Activated naive CD4-positive, alpha-beta T cell treated with anti-CD3 and anti-CD28 coated beads, Interleukin-2, amount 50 U/mL, for 72 hours (primary cell): ENCODE results near the gene FLNB. TPM values are rescaled to one million over a fixed set of nuclear protein-coding genes. Genes with fewer than 3 reads are reported as not detected.
"Not testable (repeated sequence)": the region's sequence is repeated elsewhere in the genome, so short reads cannot be mapped to it uniquely, and the experiment has no call there.

Source experiments
- ATAC-seq, 2 donors: fragments of 150-1000 bp; cut with Tn5 transposase; 2 replicates each; pipeline ENCODE4 v1.10.0; 2021; ENCODE audit warnings: mild to moderate bottlenecking in 2 of 2, moderate library complexity in 2 of 2
- DNase-seq, 2 donors: peaks; one replicate each; pipeline ENCODE4 v3.0.0; 2021 to 2022; ENCODE audit warnings: low spot score in 2 of 2
- H3K27ac Mint-ChIP-seq, 2 donors: one replicate each; pipeline ENCODE4 v1.8.0; 2022; ENCODE audit warnings: mild to moderate bottlenecking in 2 of 2, mixed read lengths in 2 of 2
- H3K36me3 Mint-ChIP-seq, 2 donors: one replicate each; pipeline ENCODE4 v1.8.0; 2022; ENCODE audit warnings: mixed read lengths in 2 of 2
- H3K9me3 Mint-ChIP-seq, 2 donors: one replicate each; pipeline ENCODE4 v1.8.0; 2022; ENCODE audit warnings: mixed read lengths in 2 of 2
- total RNA-seq, 2 donors: library from RNA; stranded (reverse); gene quantifications; one replicate each; pipeline ENCODE4 v1.2.3, GENCODE V29; 2022

The FLNB gene
- total RNA-seq, 2 donors from 2014 or later = 17.5 to 34.2 TPM

DNA sequence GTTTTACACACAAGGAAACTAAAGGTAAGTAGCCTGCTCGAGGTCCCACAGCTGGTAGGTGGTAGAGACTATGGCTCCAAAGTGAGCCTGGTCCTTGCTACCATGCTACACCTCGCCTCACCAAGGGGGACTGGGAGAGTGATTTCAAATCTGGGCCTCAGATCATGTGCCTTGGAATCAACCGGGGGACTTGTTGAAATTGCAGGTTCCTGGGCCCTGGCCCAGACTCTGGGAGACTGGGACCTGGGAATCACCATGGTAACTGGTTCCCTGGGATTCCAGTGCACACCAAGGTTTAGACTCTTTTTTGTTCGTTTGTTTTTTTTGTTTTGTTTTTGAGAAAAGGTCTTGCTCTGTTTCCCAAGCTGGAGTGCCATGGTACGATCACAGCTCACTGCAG, 181.5 kb downstream of the FLNB start:
- Mint-ChIP-seq H3K9me3 (no peaks in the 10 kb centered on the region), H3K27ac (no peak overlapping the region), H3K36me3 (no peaks in the 10 kb centered on the region)
- no peak for ATAC-seq
- no peak for DNase-seq

DNA sequence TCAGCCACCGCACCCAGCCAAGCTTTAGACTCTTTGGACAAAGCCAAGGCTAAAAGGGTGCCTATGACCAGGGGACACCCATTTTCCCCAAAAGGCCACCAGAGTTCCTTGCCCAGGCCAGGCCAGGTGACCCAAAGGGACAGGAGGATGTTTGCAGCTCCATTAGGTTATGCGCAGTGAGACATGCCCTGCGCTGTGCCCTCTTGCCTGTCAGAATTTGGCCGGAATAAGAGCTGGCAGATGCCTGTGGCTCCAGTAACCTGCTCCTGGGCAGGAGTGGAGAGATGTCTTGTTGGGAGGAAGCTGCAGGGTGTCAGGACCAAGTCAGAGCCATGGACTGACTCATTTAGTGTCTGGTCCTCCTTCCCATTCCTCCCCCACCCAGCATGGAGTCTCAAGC, 182.1 kb downstream of the FLNB start:
- Mint-ChIP-seq H3K9me3 (no peaks in the 10 kb centered on the region), H3K36me3 (no peaks in the 10 kb centered on the region), H3K27ac (no peak overlapping the region)
- ATAC-seq (no peak), DNase-seq (no peak)

DNA sequence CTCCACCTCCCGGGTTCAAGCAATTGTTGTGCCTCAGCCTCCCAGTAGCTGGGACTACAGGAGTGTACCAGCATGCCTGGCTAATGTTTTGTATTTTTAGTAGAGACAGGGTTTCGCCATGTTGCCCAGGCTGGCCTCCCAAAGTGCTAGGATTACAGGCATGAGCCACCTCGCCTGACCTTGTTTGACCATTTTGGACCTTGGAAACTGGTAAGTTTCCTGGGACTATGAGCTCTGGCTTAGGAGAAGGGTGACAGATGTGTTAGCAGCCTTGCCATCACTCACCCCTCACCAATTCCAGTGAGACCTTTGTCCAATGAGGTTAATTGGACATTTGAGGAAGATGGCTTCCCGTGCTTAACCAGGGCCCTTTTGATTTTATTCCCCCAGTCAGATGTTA, 182.7 kb downstream of the FLNB start:
- no peaks in the 10 kb centered on the region for H3K36me3 Mint-ChIP-seq
- H3K27ac Mint-ChIP-seq = no peak overlapping the region
- no peak for ATAC-seq
- no peak for DNase-seq
- H3K9me3 Mint-ChIP-seq = no peaks in the 10 kb centered on the region

DNA sequence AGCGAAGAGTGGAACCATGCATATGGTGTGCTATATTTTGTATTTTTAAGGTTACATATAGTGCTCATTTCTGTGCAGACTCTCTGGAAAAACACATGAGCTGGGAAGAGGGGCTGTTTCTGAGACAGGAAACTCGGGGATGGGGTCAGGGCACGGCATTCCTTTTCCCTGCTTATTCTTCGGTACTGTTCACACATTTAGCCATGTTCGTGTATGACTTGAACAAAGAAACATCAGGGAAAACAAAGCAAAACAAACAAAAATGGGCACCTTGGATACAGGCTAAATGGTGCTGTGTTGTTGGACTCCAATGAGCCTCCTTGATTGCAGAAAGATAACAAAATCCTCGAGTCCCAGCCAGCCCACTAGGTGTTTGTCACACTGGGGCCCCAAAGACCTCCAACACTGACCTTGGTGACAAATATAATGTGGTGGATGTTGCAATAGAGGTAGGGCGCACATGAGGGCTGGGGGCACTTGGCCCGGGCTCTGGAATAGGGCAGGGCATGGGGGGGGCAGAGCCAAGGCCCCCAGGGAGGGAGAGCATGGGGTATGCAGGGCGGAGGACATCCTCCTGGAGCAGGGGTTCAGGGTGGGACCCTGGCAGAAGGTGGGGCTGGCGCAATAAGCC, 183.3 kb downstream of the FLNB start:
- no peaks in the 10 kb centered on the region for H3K9me3 Mint-ChIP-seq
- no peak for DNase-seq
- no peak for ATAC-seq
- H3K27ac Mint-ChIP-seq = no peak overlapping the region
- H3K36me3 Mint-ChIP-seq = no peaks in the 10 kb centered on the region

DNA sequence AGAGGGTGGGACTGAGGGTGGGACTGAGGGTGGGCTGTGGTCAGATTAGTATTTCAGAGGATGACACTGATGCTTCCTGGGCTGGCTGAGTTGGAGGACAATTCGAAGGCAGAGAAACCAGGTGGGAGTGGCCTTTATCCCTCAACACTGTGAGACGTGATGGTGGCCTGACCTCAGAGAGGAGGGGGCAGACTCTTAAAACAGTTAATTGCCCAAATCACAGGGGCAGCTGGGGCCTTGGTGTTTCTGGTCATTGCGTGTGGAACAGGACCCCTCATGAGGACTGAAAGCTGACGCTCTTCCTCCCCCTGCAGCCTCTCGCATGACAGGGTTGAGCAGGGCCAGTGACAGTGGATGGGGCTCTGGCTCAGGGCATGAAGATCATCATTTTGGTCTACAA, 183.8 kb downstream of the FLNB start:
- peak overlapping the region in 1 of 2 donors; percentile 33 for H3K27ac Mint-ChIP-seq
- no peaks in the 10 kb centered on the region for H3K9me3 Mint-ChIP-seq
- no peak for ATAC-seq
- DNase-seq = no peak
- H3K36me3 Mint-ChIP-seq = no peaks in the 10 kb centered on the region

DNA sequence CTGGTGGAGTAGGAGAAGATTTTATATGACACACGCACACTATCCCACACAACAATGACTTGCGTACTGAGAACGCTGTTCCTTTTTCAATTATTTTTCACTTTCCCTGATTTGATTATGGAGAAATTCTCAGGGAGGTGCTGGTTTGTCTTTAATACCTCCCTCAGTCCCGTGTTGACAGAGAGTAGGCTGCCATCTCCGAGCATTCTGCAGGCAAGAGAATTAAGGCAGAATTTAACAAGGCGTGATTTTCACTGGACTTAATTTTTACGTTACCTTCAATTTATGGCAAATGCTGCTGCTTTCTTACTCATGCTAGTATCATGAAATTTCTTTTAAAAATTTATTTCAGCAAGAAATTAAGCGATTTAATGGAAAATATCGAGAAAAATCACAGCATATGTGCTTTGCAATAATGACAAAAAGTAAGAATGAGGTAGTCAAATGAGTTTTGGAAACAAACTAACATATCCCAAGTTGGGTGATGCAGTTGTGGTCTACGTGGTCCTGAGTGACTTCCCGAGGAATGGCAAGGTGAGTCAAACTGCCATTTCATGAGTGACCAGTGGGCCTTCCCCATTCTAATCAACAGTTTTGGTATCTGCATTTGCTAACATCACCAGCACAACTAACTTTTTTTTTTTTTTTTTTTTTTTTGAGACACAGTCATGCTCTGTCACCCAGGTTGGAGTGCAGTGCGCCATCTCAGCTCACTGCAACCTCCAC, 185.6 kb downstream of the FLNB start:
- peak in 1 of 2 donors; percentile 71 for ATAC-seq
- no peaks in the 10 kb centered on the region for H3K36me3 Mint-ChIP-seq
- no peaks in the 10 kb centered on the region for H3K9me3 Mint-ChIP-seq
- no peak overlapping the region for H3K27ac Mint-ChIP-seq
- DNase-seq = no peak

DNA sequence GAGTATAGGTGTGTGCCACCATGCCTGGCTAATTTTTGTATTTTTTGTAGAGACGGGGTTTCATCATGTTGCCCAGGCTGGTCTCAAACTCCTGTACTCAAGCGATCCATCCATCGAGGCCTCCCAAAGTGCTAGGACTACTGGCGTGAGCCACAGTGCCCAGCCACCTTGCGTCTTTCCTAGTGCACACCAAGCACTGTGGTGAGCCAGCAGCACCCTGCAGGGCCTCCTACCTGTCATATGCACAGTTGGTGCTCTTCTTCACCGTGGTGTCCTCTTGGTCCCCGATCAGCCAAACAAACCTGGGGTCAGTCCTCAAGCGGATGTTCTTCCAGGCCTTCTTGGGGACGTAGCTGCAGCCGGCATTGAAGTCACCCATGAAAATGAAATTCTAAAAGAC, 189.4 kb downstream of the FLNB start:
- no peak for DNase-seq
- Mint-ChIP-seq H3K36me3 (peaks cover 6 to 9% of the 10 kb centered on the region in 2 donors), H3K27ac (no peak overlapping the region), H3K9me3 (peaks cover 0 to 6% of the 10 kb centered on the region in 2 donors)
- ATAC-seq = no peak

DNA sequence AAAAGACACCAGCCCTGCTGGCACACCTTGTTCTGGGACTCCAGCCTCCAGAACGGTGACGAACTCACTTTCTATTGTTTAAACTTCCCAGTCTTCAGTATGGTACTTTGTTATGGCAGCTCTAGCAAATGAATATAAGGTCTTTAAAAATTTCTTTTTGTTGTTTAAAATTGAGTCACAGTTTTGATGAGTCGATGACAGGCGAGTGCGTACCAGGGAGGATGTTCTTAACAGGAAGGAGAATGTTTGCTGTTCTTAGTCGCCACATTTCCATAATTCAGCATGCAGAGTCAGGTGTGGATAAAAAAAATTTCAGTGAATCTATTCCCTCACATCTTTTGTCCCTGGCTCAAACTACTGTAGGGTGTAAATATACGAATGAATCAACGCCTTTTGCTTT, 190.1 kb downstream of the FLNB start:
- ATAC-seq (peak in 1 of 2 donors; percentile 75), DNase-seq (no peak)
- no peak overlapping the region for H3K27ac Mint-ChIP-seq
- H3K36me3 Mint-ChIP-seq = peaks cover 6 to 14% of the 10 kb centered on the region in 2 donors
- peaks cover 0 to 11% of the 10 kb centered on the region in 2 donors for H3K9me3 Mint-ChIP-seq

DNA sequence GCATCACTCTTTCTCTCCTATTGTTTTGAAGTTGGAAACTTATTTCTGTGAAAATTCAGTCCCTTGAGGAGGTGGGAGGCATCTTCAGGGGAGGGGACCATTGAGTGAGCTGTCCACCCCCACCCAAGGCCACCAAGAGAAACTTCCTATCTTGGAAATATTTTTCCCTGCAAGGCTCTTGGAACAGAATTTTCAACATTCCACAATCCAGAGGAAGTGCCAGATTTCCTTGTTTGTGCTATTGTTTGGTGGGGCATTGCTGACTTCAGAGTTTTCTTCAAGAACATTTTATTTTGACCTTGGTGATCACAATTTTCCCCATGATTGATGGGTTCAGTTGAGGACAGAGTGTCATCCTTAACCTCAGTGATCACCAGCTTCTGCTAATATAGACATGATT, 190.6 kb downstream of the FLNB start:
- peaks cover 0 to 11% of the 10 kb centered on the region in 2 donors for H3K9me3 Mint-ChIP-seq
- ATAC-seq (no peak), DNase-seq (no peak)
- no peak overlapping the region for H3K27ac Mint-ChIP-seq
- H3K36me3 Mint-ChIP-seq = peaks cover 6 to 15% of the 10 kb centered on the region in 2 donors

DNA sequence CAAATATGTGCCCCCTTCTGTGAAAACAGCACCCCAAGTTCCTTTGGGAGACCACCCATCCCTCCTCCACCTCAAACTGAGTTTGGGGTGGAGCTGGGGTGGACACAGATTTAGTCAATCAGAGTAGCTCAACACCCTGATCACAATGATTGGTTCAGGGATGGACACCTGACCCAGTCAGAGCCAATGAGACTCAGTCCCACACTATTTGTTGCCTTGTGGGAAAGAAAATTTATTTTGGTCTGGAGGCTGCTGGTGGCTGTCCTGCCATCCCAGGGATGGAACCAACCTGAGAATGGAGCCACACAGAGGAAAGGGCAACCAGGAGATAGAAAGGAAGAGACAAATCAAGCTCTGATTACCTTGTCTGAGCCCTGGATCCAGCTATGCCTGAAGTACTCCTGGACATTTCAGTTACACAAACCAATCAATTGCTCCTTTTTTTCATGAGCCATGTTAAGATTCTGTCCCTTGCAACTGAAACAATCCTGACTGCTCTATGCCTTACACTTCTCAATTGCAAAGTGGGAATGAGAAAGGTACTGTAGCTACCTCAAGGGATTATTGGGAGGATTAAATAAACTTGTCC, 192.0 kb downstream of the FLNB start:
- DNase-seq (no peak), ATAC-seq (no peak)
- Mint-ChIP-seq H3K9me3 (peaks cover 0 to 11% of the 10 kb centered on the region in 2 donors), H3K36me3 (peaks cover 6 to 15% of the 10 kb centered on the region in 2 donors), H3K27ac (no peak overlapping the region)

DNA sequence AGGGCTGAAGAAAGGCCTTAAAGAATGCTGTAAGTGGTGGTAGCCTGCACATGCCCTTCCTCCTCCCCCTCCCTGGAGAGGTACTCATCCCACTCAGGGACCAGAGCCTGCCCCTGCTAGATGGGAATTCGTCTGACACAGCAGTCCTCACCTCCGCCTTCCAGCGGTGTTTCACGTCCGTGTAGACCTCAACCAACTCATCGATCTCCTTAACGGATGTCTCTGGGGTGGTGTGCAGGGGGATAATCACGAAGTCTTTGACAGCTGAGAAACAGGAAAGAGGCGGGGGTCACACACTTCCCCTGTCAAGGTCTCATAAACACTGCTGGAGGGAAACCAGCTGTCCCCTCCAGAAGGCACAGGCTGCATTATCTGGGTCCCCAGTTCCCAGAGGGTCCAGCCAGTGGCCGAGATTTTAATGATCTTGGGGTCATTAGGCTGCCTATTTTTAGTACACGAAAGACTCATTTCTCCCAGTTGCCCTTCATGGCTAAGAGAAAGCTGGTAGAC, 192.7 kb downstream of the FLNB start:
- H3K9me3 Mint-ChIP-seq = peaks cover 0 to 11% of the 10 kb centered on the region in 2 donors
- ATAC-seq = no peak

DNA sequence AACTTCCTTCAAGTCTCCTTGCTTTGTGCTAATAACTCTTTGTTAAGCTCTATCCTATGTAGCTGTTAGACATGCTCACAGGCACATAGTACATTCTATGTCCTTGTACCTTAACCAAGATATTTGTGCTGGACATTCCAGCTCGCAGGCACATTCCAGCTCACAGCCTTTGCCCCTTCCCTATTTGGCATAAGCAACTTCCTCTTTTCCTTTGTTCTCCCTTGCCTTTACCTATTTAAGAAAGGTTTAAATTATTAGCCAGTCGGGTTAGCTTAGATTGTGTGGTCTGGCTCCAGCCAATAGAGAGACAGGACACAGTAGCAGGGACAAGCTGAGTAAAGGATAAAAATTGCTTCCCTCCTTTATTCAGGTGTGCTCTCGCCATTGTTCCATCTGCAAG, 193.2 kb downstream of the FLNB start:
- not testable (repeated sequence) for H3K27ac Mint-ChIP-seq, ATAC-seq, DNase-seq
- peaks cover 6 to 15% of the 10 kb centered on the region in 2 donors for H3K36me3 Mint-ChIP-seq
- peaks cover 0 to 11% of the 10 kb centered on the region in 2 donors for H3K9me3 Mint-ChIP-seq

More for the DNA sequence above, 192.7 kb downstream of the FLNB start:
- no peak for DNase-seq
- Mint-ChIP-seq H3K36me3 (peaks cover 6 to 15% of the 10 kb centered on the region in 2 donors), H3K27ac (no peak overlapping the region)

DNA sequence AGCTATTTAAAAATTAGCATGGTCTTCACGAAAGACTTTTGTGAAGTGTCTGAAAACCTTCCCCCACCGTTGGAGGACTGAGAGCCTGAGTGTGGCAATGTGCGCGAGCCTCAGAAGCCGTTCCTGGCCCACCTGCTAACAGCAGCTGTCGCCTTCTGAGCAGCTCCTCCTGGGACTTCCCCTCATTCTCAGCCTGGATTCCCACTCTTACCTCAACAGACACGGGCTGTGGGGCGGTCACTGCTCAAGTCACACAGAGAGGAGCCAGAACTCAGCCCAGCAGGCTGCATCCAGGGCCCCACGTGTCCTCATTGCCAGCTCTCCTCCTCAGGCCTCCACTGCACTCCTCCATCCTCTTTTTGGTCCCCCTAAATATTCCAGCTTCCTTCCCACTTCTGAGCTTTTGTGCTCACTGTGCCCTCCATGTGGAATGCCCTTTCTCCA, 194.7 kb downstream of the FLNB start:
- Mint-ChIP-seq H3K36me3 (peaks cover 6 to 15% of the 10 kb centered on the region in 2 donors), H3K27ac (no peak overlapping the region), H3K9me3 (peaks cover 0 to 11% of the 10 kb centered on the region in 2 donors)
- ATAC-seq (no peak), DNase-seq (no peak)

DNA sequence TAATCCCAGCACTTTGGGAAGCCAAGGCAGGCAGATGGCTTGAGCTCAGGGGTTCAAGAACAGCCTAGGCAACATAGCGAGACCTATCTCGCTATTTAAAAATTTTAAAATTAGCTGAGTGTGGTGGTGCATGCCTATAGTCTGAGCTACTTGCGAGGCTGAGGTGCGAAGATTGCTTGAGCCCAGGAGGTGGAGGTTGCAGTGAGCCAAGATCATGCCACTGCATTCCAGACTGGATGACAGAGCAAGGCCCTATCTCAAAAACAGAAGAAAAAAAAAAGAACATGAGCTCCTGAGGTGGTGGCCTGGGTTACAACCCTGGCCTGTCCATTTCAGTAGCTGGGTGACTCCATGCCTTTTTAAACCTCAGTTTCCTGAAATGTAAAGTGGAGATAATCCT, 195.3 kb downstream of the FLNB start:
- H3K9me3 Mint-ChIP-seq = peaks cover 0 to 11% of the 10 kb centered on the region in 2 donors
- peaks cover 6 to 15% of the 10 kb centered on the region in 2 donors for H3K36me3 Mint-ChIP-seq
- no peak overlapping the region for H3K27ac Mint-ChIP-seq
- no peak for DNase-seq
- no peak for ATAC-seq

DNA sequence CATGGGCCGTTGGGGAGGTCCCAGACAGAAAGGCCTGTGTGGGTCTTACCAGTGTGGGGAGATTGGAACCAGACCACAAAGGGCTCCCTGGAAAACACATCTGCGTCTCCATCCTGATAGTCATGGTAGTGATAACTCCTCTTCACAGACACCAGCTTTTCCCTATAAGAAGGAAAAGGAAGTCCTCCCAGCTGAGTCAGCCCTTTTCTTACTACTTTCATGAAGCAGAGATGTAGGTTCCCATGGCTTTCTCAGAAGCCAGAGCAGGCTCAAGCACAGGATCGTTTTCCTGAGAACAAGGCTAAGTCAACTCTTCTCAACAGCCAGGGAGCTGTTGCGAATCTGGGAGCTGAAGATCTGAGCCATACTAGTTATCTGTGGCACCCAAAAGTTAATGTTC, 196.5 kb downstream of the FLNB start:
- Mint-ChIP-seq H3K9me3 (peaks cover 0 to 11% of the 10 kb centered on the region in 2 donors), H3K27ac (no peak overlapping the region), H3K36me3 (peaks cover 6 to 15% of the 10 kb centered on the region in 2 donors)
- DNase-seq (no peak), ATAC-seq (no peak)

DNA sequence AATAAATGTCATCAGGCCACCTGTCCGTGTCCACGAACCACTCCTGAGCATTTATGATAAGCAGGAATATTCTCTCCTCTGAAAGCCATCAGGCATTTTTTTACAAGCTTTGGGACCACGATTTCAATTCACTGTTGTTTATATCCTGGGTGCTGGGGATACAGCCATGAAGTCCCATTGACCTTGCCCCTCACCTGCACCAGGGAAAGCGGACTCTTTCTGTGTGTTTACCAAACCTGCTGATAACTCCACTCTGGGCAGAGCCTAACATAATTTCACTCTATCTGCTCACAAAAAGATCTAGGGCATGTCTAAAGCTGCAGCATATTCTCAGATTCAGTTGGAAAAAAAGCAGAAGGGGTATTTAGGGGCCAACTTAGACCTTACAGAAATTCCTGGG, 197.8 kb downstream of the FLNB start:
- no peak for ATAC-seq
- Mint-ChIP-seq H3K27ac (peak overlapping the region in 1 of 2 donors; percentile 69), H3K36me3 (peaks cover 6 to 15% of the 10 kb centered on the region in 2 donors), H3K9me3 (peaks cover 0 to 11% of the 10 kb centered on the region in 2 donors)
- DNase-seq = no peak

DNA sequence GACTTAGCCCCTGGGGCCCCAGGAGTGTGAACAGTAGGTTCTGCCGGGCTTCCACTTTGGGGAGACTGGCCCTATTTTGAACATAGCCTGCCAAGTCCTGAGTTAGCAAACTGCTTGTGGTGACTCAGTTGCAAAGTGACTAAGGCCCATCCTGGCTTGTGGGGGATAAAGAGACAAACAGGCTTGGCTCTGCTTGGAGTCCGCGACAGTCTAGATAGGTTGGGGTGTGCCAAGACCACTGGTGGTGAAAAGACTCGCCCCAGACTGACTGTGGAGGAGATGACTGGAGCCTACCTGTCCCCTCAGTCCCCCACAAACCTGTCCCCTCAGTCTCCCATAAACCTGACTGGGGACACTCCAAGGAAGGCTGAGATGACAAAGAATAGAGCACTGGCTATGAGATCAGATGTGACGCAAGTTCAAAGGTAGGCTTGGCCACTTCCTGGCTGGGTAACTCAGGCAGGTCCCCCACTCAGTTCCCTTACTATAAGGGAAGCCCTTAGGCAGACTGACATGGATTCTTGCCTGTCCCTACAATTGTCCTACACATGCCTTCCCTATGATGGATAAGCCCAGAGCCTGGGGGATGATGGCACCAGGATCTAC, 198.3 kb downstream of the FLNB start:
- H3K27ac Mint-ChIP-seq = peak overlapping the region in 1 of 2 donors; percentile 16
- DNase-seq (peak; percentile 28 to 60), ATAC-seq (peak; percentile 95 to 96)
- H3K36me3 Mint-ChIP-seq = peaks cover 3 to 11% of the 10 kb centered on the region in 2 donors
- peaks cover 0 to 8% of the 10 kb centered on the region in 2 donors for H3K9me3 Mint-ChIP-seq
